Stimulated activated CD8-positive, alpha-beta memory T cell treated with anti-CD3 and anti-CD28 coated beads, Interleukin-15, amount 100 ng/mL, for 24 hours (primary cell): ENCODE measurements around the gene KIAA1328.
"Not testable (repeated sequence)": the region's sequence is repeated elsewhere in the genome, so short reads cannot be mapped to it uniquely, and the experiment has no call there.

Experiments
- DNase-seq: peaks from one replicate; pipeline ENCODE4 v3.0.0-alpha.2; 2020; ENCODE audit warnings: low read depth

Gene KIAA1328

DNA sequence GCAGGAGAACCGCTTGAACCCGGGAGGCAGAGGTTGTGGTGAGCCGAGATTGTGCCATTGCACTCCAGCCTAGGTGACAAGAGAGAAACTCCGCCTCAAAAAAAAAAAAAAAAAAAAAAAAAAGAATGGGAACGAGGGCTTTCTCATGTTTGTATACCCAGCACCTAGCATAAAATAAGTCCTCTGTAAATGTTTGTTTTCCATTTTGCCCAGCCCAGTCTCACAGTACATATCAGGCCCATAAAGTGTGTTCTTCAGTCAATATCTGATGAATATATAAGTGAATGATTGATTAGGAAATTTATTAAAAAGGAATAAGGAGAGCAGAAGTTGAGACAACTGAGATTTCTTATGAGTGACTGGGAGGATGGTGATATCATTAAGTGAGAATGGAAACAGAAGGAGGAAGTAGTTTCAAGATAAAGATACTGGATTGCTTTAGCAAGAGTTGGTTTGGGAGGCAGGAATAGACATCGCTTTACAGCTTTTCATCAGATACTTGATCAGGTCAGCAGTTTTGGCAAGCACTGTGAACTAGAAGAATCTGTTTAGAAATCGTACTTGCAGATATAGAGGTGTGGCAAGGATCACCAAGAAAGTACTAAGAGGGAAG lies 327.5 kb downstream of the KIAA1328 start:
- no peak for DNase-seq

DNA sequence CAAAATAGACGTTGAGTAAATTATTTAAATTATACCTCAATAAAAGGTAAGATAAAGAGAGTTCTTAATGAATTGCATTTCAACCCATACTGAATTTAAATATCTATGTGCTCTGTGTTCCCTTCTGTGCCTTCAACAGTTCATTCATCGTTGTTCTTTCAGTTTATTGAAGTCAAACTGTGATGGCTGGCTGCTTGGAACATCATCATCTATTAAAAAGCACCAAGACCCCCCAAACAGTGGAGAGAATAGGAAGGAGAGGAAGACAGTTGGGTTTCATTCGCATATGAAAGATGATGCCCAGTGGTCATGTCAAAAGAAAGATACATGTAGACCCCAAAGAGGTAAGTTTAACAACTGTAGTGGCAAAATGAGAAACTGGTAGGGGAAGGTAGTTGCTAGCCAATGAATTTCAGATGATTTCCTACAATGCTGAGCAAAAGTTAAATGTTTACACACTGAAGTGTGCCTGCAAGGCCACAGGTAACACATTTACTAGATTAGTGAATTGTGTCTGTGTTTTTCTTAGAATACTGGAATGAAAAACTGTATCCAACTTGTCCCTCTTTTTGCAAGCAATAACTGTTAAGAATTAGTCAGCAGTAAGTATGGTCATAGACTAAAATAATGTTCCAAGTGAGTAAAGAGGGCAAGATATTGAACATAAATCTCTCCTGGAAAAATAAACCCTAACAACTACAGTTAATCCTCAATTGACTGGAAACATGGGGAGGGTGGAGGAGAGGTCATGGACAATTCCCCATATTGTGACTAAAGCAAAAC lies 331.3 kb downstream of the KIAA1328 start:
- no peak for DNase-seq

DNA sequence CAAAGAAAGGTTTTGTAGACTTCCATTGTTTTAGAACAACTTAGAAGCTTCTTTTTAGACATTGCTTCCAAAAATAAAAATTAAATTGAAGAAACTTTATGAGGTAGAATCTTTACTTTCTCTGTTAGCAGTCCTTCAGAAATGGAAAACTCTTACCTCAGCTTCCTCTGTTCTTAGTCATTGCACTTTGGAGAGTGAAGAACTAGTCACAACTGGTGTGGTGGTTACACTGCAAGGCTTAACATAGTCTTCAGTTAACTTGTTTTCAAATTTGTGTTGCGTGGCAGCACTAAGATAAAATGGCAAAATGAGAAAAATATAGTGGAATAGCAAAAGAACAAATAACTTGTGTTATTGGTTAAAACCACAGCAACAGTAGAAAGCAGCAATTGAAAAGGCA lies 332.6 kb downstream of the KIAA1328 start:
- DNase-seq: no peak

DNA sequence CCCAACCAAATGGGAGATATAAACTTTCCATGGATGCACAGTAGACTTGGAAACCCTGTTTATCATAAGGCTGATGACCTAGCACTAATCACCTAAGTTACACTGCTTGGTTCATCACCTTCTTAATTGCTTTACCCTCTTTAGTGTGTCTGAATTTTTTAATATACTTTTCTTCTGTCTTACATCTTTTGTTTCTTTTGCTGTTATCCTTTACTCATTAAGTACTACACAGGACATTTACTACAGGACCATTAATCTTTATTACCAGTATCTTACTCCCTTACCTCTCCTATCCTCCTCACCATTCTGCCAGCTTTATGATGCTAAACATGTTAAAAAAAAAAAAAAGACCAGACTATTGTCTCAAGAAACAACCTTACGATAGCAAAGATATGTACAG lies 333.6 kb downstream of the KIAA1328 start:
- DNase-seq: no peak

DNA sequence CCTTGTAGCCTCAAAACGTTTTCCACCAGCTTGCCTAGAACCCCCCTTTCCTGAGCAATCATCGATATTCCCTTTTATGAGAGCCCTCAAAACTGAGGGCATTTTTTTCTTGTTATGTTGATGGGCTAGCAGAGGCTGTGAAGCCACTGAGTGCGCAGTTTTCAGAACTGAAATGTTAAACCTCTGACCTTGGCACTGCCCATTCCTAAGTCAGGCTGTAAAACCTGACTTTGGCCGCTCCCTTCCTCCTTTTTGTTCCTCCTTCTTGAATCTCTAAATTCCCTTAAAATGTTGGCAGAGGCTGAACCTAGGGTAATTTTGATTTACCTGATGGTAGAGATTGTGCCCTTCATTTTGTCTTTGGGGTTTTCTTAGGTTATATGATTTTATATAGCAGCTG lies 334.2 kb downstream of the KIAA1328 start:
- DNase-seq: no peak

DNA sequence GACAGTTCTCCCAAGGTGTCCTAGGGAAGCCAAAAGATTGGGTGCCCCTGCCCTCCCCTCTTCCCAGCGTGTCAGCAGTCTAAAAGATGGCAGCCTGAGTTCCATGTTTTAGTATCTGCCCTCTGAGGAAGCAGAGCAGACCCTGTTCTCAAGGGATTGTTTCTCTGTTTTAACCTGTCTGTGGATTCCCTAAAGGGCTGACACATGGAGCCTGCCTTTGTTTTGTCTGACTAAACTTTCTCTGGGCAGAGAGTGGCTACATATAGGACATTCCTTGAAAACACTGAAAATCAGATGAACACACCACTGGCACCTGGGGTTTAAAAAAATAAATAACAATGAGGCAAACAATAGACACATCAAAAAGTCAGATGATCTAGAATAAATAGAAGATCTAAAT lies 337.6 kb downstream of the KIAA1328 start:
- no peak for DNase-seq

DNA sequence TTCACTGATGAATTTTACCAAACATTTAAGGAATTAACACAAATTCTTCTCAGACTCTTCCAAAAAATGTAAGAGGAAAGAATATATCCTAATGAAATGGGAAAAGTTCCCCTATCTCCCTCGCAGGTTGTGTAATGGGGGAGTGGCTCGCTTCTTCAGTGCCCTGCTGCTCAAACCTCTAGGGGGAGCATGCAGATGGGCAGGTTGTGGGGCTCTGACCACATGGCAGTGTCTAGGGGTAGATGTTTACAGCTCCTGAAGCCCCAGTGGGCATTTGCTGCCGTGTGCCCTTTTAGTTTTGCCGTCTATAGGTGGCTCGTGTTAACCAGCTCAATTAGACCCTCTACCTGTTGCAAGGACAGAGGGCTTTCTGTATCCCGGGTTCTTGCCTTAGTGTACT lies 338.0 kb downstream of the KIAA1328 start:
- DNase-seq: not testable (repeated sequence)

DNA sequence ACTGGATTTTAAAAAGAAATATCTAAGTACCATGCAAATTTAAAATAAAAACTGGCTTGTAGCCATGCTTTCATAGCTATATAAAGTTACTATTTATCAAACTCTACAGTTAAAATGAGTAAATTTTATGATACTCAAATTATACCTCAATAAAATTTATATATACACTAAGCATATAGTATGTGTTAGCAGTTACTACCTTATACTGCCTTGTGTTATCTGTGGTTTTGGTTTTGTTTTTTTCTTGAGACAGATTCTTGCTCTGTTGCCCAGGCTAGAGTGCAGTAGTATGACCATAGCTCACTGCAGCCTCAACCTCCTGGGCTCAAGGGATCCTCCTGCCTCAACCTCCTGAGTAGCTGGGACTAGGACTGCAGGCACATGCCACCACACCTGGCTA lies 342.1 kb downstream of the KIAA1328 start:
- no peak for DNase-seq

DNA sequence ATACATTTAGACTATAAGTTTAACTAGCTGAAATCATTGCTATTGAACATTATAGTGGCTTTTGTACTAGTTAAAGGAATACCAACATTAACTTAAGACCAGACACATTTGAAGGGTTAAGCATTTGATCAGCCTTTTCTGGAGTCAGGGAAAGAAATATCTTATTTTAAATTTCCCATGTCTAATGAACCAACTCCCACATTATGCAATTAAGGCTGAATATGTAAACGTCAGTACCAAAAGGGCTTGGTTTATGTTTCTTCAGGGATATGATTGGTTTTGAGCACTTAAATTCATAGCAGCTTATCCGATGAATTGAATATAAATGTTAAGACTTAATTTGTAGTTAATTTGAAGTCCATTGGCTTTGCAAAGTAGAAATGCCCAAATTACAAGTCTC lies 344.5 kb downstream of the KIAA1328 start:
- DNase-seq: no peak

DNA sequence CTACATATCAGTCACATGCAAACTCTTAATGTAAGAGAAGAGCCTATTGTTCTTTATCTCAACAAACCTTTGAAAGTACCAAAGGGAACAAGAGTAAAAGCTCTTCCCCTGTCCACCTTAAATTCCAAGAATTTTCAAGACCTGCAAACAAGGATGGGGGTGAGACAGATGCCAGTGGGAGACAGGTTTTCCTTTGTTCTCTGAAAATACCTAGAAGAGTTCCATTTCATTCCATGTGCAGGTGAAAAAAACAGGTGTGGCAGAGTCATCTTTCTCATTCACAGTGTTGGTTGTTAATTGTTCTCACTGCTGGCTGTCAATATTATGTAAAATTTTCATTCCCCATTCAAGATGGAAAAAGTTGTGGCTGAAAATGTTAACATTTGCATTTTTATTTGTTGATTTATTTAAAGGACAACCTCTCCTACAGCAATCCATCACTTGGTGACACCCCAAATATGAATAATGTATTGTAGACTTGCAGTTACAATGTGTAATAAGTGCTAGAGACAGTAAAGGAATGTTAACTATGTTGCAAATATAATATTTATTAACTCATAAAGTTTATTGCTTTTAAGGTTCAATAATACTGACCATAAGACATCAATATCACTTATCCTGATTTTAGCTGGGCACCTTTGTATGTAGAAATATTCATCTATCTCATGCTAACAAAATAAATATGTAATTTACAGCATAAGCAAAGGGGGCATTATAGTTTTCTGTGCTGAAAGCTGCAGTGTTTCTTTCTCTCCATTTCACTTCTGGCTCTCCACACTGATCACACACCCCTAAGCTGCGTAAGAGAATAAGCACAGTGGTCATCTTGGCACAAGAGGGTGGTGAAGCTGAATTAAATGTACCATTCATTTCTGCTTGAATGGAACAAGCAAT lies 347.0 kb downstream of the KIAA1328 start:
- DNase-seq: no peak

DNA sequence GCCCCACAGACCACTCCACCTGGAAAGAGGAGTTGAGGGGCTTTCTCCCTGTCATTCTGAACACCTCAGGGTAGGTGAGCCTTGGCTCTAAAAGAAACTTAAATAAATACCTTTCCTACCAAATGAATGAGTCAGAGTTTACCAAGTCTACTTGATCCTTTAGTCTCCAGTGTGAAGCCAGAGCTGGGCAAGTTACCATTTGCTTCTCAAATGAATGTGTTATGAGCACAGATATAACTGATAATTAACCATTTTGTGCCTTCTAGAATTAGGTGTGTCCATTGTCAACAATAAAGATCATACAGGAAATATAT lies 347.7 kb downstream of the KIAA1328 start:
- no peak for DNase-seq

DNA sequence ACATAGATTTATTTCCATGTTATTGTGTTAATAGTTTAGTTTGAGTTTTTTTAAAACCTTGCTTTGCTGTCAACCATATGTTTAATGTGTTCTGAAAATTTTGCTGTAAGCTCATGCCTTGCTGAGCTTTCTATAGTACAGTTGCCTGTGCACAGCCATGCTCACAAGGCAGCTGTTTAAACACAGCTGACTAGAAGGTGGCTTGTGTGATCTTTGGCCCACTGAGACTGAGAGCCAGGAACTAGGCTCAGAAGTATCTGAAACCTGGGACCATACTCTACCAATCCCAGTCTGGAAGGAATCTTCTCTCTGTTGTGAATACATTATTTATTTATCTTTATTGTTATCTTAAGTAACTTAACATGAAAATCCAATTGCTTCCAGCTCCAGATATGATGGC lies 350.5 kb downstream of the KIAA1328 start:
- DNase-seq: no peak

DNA sequence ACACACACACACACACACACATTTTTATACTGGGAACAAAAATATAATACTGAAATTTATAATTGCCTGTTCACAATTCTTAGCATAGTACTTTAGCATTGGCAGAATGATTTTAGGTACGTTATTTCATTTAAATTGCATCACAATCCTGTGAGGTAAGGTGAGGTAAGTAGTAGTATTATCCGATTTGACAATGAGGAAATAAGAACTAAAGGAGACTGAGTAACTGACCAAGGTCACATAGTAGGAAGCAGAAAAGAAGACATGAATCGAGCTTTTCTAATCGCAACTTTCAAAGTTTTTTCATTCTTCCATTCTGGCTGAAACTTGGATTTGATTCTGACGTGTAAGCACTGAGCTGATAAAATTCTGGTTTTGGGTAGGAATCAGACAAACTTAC lies 351.2 kb downstream of the KIAA1328 start:
- no peak for DNase-seq

DNA sequence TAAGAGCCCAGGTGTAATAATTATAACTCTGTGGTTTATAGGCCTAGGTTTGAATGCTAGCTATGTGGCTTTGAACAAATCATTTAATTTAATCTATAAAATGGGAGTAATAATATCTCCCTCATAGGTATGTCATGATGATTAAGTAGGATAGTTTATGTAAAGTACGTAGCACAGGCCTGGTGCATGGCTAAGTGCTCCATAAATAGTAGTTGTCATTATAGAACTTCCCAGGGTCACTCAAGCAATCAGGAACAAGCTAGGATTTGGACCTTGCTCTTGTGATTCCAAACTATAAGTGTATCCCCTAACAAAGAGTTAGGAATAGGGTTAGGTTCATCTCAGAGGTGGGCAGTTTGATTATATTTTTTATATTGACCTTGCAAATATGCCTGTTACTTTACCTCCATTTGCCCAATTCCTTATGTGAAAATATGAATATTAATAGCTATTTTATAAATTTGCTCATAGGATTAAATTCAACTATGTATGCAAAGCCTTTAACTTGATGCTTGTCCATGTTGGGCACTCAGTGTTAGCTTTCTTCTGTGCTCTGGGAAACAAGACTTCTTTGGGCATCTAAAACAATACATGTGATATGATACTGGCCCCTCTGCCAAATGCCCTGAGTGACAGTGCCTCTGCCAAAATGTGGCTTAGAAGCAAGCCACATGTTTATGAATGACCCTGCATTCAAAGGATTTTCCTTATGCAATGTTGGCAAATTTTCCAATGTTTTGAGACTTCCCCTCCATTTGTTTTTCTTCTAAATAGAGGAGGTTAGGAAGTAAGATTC lies 353.6 kb downstream of the KIAA1328 start:
- no peak for DNase-seq

DNA sequence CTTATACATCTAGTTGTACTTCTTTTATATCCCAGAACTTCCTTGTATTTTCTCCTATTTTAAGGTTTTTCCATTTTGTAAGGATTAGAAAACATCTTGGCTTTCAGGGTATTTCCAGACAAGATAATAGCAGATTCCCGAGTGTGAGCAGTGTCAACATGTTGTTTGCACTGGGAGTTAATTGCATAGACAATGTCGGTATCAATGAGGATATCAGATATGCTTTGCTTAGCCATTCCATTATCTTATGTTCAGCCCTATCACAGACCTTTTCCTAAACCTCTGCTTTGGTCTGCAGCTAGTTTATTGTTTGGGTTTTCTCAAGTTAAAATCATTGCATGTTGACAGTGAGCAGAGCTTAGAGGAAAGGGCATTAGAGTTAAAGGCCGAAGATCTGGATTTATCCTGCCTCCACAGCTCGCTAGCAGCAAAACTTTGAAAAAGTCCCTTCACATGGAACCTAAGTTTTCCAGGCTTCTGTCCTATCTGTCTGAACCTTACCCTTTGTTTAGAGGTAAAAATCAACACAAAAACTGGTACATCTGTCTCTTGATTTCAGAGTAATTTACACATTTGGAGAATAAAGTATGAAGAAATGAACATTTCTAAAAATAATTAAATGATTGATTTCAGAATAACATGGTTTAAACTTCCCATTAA lies 355.4 kb downstream of the KIAA1328 start:
- no peak for DNase-seq

DNA sequence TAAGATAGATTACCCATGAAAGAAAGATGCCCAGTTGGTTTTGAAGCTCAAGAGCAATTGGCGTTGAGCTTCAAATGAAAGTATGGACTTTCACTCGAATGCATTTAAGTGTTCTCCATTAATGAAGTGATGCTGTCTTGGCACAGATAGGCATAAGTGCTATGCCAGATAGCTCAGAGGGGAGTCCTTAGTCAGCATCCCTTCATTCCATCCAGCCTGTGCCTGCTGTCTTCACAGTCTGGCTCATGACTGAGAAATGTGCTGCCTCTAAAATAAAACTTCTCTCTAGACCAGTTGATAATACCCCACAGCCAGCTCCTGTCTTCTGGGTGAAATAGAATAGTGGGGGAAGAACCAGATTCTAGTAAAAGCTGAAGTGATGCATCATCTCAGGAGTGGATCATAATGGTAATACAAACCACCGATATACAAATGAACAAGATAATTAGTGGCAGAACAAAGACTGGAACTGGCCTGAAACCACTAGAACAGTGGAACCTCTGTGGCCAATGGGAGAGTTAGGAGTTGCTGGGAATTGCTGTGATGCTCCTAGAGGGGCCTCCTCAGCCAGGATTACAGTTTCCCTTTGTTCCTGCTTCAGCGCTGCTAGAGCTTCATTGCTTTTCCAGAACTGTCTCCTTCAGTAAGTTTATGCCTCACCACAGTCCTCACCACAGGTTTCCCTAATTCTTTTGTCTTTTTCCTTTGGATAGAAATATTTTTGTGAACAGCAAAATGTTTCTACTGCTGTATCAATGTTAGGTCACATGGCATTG lies 359.3 kb downstream of the KIAA1328 start:
- DNase-seq: no peak

DNA sequence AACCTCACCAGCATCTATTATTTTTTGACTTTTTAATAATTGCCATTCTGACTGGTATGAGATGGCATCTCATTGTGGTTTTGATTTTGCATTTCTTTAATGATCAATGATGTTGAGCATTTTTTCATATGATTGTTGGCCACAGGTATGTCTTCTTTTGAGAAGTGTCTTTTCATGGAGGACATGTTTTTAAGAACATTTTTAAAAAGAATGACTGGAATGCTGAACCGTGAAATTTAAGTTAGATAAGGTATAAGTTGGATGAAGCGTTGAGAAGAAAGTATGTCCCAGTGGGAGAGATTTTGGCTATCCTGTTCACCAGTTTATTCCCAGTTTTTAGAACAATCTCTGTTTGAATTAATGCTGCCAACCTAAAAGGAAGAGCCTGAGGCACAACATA lies 370.8 kb downstream of the KIAA1328 start:
- DNase-seq: no peak

DNA sequence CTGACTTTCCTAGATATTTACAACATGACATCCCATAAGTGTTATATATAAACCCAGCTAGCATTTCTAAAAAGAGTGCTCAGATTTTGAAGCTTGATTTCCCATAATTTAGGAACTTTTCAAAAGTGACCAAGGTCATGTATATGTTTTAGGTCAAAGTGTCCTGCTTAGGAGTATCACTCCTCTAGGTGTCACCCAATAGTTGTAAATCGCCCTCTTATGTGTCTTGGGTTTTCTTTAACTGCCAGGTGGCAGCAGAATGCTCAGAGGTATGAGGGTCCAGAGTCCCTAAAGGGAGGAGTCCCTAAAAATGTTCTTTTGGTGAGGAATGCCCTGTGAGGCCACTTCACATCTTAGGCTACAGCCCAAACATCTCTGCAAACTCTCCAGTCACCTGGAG lies 378.4 kb downstream of the KIAA1328 start:
- no peak for DNase-seq

DNA sequence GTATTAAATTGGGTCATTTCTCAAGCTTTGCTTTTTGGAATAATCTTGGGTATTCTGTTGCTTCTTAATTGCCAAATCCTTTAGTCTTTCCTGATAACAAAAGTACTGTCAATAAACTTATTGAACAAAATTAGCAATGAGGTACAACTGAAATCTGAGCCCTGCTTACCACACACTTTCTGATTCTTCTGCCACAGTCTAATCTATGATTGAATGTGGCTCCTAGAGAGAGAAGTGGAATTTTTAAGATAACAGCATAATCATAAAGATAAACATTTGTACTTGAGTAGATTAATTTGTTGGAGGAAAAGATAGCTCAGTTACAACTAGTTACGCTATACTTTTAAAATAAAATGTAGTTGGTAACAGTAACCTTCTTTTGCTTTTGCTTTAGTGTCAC lies 381.9 kb downstream of the KIAA1328 start:
- no peak for DNase-seq

DNA sequence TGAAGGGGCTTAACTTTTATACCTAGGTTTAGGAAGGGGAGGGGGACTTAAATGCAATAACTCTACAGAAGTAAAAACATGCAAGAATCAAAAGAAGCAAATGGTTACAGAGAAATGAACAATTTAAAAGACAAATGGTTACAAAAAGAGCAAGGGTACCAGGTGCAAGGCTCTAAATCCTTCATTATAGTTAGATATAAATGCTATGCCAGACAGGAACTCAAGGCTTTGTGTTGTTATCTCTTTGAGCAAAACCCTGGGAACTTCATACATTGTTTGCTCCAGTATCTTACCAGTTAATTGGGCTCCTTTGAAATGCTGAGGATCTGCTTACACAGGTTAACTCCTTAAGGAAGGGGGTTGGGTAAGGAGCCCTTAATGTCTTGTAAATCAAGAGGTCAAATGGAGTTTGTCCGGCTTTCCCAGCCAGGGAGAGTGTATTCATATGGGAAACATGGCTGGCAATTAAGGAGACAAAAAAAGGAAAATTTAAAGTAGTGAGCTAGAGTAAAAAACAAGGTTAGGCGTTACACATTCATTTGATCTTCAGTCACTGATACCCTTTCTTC lies 389.2 kb downstream of the KIAA1328 start:
- no peak for DNase-seq

DNA sequence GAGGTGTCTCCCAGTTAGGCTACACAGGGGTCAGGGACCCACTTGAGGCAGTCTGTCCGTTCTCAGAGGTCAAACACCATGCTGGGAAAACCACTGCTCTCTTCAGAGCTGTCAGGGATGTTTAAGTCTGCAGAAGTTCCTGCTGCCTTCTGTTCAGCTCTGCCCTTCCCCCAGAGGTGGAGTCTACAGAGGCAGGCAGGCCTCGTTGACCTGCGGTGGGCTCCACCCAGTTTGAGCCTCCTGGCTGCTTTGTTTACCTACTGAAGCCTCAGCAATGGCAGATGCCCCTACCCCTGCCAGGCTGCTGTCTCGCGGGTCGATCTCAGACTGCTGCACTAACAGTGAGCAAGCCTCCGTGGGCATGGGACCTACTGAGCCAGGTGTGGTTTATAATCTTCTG lies 390.3 kb downstream of the KIAA1328 start:
- no peak for DNase-seq
